NCI-H146 treated with DMSO at 0.1 percent for 48 hours (cell line): ENCODE measurements around the gene NR1I3.
A peak's percentile ranks its signal among the peaks of the same experiment; 100 is the strongest.
"Not testable (repeated sequence)": the region's sequence is repeated elsewhere in the genome, so short reads cannot be mapped to it uniquely, and the experiment has no call there.

Source experiments
- DNase-seq: peaks from one replicate; lab custom pipeline; 2025; ENCODE audit not compliant: unreplicated experiment; lab: John Stamatoyannopoulos, UW

NR1I3 gene

DNA sequence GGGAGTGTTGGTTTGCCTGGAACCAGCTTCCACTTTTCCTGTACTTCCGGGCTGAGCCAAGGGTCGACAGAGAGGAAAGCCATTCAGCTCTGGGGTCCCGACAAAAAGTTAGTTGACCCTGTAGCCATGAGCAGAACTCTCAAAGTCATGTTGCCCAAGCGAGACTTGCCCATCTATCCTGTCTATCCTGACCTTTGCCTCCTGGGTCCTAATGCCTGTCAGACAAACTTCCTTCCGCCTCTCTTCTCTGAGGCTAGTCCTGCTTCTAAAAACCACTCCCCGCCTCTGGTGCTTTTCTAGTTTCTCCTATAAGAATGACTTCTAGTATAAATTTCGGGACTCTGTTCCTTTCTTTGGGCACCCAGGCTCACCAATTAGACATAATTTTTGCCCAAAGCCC lies 12.8 kb upstream of the NR1I3 start:
- no peak for DNase-seq

DNA sequence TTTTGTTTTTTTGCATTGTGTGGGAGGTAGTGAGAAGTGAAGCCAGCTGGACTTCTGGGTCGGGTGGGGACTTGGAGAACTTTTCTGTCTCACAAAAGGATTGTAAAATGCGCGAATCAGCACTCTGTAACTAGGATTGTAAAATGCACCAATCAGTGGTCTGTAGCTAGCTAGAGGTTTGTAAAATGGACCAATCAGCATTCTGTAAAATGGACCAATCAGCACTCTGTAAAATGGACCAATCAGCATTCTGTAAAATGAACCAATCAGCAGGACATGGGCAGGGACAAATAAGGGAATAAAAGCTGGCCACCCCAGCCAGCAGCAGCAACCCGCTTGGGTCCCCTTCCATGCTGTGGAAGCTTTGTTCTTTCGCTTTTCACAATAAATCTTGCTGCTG lies 12.1 kb upstream of the NR1I3 start:
- not testable (repeated sequence) for DNase-seq

DNA sequence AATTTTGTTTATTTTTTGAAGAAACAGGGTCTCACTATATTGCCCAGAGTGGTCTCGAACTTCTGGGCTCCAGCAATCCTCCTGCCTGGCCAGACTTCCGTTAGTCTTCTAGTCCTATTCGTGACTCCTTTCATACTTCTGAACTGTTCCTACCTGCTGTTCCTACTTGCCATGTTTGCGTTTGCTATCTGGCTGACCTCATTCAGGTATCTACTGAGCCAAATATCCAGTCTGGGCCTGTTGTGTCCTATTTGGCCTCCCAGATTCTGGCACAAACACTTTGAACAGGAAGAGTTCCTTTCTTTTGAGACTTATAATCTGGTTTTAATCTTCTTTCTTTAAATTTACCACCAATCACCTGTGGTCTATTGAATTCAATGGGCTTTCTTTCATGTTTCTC lies 6.9 kb upstream of the NR1I3 start:
- no peak for DNase-seq

DNA sequence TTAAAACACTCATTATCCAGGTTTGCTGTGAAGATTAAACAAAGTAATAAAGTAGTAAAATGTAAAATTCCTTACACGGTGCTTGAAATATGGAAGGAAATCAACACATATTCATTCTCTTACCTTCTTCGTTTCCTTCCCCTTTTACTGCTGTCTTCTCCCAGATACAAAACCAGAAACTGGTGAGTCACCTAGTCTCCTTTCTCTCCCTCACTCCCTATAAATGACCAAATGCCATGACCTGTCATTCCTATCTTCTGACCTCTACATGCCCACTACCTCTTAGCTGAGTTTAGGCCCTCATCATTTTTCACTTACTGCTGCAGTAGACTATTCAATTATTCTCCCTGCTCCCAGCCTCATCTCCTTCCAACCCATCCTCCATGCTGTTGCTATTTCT lies 4.3 kb upstream of the NR1I3 start:
- DNase-seq, result no peak

DNA sequence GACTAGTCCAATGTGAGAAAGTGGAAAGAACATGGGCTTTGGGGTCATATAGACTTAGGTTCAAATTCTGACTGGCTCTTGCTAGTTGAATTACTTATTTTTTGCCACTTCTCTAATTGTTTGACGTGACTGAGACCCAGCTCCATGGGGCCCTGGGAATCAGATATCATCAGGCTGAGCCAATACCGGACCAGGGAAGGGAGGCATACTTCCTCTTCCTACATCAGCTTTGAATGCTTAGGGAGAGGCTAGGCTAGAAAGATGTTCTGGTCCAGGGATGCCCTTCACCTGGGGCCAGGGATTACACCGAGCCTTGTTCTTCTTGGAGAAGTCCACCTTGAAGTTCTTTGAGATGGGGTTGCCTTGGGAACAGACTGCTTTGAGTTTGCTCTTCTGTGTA lies 3.7 kb upstream of the NR1I3 start:
- no peak for DNase-seq

DNA sequence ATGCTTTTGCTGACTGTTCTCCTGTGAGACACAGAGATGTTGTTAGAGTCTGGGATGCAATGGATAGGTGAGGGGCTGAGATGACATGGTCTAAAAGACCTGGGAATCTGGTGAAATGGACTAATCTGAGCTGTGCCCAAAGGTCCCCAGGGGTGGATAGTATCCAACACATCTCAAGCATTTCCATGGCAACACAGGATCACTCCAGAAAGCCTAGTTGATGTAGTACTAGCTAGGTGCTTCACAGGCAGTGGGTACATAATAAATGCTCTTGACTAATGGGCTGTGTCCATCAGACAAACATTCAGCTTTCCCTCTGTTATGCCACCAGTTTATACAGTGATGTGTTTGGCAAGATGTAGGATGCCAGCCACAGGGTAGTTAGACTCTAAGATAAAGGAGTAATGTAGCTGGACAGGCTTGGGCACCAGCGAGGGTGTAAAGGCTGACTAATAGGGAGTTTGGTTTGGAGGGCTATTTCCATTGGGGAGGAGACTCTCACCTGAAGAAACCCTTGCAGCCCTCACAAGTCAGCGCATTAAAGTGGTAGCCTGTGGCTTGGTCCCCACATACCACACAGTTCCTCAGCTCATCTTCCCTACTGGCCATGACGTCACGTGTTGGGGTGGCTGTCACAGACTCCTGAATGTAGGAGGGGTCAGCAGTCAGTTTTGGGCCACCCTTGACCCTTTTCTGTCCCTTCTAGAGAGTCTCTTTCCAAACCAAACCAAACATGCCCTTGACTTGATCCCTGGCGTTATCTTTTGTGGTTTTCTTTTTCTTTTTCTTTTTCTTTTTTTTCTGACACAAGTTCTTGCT lies 1.8 kb downstream of the NR1I3 start:
- DNase-seq, result no peak

DNA sequence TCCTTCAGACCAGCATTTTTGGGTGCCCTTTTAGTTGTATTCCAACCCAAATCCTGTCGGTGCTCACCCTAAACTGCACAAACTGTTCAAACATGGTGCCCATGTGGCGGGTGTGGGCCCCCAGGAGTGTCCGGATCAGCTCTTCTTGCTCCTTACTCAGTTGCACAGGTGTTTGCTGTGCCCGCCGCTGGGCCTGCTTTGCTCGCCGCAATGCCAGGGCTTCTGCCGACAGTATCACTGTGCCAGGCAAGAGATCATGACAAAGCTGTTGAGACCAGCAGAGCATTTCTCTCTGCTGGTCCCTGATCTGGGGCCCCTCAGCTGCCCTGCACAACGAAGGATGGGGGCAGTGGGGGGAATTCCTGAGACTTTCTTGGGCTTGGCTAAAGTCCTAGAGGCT lies 4.9 kb downstream of the NR1I3 start:
- no peak for DNase-seq

DNA sequence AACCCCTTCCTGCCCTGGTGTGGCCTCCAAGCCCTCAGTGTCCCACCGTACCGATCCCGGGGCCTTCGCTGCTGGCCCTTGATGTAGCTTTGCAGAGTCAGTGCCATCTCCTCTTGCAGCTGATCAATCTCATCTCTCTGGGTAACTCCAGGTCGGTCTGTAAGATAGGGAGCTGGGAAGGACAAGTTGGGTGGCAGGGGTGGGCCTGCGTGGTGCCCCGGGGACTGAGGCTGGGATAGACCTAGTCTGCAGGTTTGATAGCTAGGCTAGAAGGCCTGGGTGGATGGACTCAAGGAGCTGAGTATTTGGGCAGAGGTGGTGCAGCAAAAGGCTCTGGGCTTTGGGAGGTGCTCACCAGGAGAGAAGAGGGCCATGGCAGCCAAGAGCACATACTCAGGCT lies 7.2 kb downstream of the NR1I3 start:
- DNase-seq, result no peak

DNA sequence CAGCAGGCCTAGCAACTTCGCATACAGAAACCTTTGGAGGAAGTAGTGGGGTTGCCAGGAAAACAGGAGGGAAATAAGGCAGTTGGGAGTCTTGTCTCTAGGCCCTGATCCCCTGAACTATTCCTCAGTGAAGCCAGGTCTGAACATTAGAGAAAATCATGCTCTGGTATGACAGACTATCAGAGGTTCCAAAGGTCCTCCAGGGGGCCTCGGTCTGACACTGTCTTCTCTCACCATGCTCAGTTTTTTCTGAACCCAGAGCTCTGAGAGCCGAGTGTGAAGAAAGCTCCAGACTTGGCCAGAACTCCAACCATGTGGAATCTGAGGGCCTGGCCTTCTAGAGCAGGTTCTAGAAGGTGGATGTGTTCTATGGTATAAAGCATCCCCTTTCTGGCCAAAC lies 8.1 kb downstream of the NR1I3 start:
- no peak for DNase-seq

DNA sequence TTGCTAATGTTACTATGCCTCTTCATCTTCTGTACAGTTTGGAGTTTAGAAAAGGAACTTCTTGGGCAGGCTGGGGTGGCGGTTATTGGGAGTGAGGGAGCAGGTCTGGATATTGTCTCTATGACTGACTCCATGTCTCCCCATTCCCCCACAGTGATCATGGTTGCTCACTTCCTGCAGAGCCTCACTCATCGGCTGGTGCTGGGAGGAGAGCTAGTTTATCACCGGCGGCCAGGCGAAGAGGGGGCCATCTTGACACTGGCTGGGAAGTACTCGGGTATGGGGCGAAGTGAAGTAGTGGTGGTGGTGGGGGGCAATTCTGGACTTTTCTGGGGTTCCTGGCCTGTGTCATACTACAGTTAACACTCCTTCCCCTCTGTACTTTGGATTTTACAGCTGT lies 10.0 kb downstream of the NR1I3 start:
- no peak for DNase-seq

DNA sequence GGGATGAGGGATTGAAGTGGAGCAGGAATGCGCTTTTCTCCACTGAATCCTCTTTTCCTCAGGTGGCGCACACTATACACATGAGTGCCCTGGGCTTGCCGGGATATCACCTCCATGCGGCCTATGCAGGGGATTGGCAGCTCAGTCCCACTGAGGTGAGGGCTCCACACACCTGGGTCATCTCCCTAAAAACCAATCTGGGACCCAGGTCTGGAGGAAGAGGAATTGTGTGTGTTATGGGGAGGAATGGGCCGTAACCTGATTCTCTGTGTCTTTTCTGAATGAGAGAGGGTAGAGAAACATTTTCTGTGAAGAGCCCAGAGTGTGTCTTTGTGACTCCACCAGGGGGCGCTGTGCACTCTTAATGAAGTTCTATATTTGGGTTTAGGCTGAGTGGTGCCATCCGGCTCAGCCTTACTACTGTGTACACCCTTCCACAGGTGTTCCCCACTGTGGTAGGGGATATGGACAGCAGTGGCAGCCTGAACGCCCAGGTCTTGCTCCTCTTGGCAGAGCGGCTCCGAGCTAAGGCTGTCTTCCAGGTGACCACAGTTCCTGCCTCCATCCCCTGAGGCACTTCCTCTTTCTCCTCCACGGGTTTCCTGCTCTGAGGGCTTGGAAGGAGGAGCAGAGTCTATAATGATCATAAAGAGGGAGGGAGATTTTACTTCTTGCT lies 10.7 kb downstream of the NR1I3 start:
- peak; percentile 52 for DNase-seq

DNA sequence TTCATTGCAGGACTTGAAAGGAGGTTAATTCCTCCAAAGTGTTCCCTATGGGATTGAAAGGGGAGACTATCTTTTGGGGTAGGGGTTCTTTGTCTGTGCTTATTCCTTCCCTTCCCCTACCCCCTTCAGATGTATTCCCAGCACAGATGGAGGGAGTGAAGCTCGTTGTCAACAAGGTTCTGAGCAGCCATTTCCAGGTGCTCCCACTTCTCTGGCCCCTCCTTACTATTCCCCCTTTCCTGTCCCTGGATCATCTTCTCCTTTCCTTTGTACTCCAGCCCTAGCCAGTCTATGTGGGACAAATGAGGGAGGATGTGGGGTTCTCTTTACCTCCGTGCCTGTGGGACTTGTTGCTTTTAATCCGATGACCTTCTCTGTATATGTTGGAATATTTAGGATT lies 11.2 kb downstream of the NR1I3 start:
- no peak for DNase-seq

DNA sequence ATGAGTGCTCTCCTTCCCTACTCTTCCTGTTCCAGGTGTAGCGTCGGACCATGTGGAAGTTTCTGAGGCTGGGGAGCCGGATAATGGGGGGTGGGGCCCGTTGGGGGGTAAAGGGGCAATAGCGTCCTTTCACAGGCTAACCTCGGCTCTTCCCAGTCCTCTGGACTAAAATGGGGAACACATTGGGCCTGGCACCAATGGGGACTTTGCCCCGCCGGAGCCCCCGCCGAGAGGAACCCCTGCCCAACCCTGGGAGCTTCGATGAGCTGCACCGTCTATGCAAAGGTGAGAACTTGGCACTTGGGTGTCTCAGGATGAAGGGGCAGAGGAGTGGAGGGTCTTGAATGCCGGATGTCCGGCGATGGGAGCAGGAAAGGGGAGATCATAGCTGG lies 11.7 kb downstream of the NR1I3 start:
- no peak for DNase-seq

DNA sequence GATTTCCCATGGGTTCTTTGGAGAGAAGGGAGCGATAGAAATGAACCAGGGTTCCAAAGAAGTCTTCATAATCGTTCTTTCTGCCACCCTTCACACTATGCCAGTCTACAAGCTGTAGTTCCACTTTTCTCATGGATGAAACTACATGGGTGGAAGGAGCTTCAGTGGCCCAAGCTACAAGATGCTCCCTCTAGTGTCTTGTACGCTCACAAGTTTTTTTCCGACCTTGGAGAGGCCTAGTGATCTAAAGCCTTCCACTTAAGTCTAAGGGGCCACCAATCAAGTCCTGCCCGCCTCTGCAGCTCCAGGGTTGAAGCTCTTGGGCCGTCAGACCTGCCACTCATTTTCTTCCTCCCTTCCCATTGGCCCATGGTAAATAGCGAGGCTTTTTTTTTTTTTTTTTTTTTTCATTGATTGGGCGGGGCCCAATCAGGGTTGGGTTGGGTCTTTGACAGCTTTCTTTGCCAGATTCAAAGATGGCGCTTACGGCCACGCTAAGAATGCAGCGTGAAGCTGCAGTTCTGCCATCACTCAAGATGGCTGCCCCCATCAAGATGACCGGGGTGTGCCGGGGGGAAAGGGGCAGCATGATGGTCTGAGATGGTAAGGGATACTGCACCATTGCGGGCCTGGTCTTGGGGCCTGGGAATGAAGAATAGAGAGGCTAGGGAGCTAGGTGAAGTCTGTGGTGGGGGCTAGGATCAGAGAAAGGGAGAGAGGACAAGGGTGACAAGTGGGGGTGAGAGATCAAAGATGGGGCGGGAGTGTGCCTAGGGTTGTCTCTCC lies 12.3 kb downstream of the NR1I3 start, which contains the start of gene TOMM40L:
Gene TOMM40L, plus strand, starts transcription at position 527 of the 786 bp plus-strand sequence. CDS start 430 bp downstream, outside the sequence.
- DNase-seq, result peak; percentile 95

DNA sequence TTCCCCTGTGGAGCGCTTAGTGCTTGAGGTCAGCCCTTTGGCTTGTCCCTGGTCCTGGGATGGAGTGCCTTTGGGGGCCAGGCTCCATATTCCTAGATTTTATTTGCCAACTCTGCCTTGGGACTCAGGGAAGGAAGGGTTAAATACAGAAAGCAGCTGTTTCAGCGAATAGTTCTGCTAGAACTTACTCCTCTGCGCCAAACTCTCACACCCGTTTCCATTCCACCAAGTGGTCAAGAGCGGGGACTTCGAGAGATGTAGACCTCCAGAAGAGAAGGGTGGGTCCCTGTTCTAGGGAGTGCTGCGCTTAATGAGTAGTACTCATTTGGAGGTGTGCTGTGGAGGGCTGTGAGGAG lies 12.8 kb downstream of the NR1I3 start:
- DNase-seq, result no peak

DNA sequence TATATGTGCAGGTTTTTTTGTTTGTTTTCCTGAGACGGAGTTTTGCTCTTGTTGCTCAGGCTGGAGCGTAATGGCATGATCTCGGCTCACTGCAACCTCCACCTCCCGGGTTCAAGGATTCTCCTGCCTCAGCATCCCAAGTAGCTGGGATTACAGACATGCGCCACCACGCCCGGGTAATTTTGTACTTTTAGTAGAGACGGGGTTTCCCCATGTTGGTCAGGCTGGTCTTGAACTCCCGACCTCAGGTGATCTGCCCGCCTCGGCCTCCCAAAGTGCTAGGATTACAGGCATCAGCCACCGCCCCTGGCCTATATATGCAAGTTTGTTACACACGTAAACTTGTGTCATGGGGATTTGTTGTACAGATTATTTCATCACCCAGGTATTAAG lies 13.3 kb downstream of the NR1I3 start:
- DNase-seq, result not testable (repeated sequence)

DNA sequence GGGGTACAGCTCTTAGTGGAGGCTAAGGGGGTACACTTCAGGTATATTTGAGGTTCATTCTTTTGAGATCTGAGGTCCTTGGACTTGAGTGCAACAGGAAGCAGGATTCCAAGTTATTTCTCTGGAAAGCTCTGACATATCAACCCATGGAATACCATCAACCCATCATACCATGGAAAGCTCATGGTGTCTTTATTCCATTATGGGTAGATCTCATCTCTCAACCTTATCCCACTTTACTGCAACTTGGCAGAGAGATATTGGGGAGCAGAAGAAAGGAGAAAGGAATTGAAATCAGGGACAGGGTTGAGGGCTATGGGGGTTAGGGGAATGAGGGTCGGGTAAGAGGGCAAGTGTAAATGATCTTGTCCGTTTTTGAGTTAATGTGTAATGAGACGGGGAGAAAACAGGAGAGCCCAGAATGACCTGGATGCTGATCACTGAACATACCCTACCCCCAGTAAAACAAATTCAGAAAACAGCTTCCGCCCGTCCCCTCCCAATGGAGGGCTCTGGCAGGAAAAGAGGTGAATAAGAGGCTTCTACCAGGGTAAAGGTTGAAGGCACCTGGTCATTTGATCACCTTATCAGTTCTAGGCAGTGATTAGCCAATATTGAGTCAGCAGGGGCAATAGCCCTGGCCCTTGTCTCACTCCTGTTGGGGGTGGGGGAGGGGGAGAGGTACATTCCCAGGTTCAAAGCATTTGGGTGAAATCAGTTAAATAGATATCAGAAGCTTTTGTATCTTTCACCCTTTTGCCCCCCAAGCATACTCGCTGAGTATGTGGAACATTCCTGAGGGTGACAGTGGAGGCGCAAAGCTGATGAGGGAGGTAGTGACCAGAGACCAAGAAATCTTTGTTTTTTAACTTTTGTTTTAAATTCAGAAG lies 14.0 kb downstream of the NR1I3 start:
- DNase-seq, result no peak

DNA sequence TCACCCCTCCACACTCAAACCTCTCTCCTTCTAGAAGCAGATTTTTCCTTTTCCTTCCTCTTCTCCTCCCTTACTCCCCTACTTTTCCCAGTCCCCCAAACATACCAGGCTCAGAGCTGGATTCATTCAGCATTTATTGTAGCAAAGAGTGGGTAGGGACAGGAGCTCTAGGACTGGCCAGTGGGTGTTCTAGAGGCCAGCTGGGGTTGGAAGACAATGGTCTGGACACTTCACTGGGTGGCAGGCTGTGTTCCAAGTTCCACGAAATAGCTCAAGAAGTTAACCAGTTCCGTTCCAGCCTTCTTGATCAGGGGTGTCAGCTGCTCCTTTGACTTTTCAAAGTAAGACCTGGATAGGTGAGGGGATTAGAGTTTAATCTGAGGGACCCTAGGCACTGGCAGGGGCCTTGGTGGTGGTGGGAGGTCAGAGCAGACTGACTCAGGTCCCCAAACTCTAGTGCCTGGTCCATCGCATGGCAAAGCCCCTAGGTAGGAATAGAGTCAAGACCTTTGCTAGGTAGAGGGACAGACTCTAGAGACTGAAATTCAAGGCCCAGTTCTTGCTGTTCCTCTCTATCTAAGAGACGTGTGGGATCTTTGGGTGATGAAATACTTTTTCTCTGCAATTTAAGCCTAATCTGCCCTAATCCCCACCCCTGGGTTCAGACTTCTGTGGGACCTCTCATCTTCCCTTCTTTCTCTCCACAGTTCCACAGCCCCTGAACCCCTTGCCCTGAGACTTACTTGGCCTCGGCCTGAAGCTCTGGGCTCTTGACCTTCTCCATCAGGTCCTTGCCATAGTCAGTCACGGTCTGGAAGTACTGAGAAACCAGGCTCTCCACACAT lies 15.6 kb downstream of the NR1I3 start:
- no peak for DNase-seq

DNA sequence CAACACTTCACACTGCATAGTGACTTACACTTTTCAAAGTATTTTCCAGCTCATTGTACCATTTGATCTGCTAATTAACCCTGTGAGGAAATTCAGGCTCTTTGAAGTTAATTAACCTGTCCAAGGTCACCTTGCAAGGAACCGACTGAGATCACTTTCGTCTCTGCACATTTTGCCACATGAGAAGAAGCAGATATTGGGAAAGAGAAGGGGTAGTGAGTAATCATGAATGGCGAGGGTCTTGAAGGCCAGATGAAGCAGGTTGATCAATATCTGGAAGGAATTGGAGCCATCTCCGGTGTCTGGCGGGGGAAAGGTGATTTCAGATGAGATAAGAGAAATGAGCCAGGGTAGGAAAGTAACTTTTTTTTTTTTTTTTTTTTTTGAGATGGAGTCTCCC lies 18.0 kb downstream of the NR1I3 start:
- DNase-seq, result no peak
